Urothelium cell line (cell line): ENCODE data around the gene CD209.

Experiments used
- DNase-seq: peaks from one replicate; pipeline ENCODE4 v3.0.0; 2011; ENCODE audit warnings: low spot score, mixed read lengths
- FAIRE-seq: peaks from 2 replicates; lab custom pipeline; 2011; peaks lifted over from hg19 to GRCh38; lab: Jason Lieb, UNC

The CD209 gene

GRCh38 chr19:7739801-7740681 lies 7.3 kb downstream of the CD209 start:
- no peak for DNase-seq

GRCh38 chr19:7739211-7739755 lies 8.1 kb downstream of the CD209 start:
- DNase-seq: no peak
- FAIRE-seq: no peak

More at GRCh38 chr19:7739801-7740681, 7.3 kb downstream of the CD209 start:
- FAIRE-seq: no peak

- no peak for DNase-seq
- FAIRE-seq: no peak
Measured at GRCh38 chr19:7738023-7738422, 9.3 kb downstream of the CD209 start.

- DNase-seq (no peak), FAIRE-seq (no peak)
Measured at GRCh38 chr19:7737215-7737614, 10.1 kb downstream of the CD209 start.

GRCh38 chr19:7736148-7736547 lies 11.2 kb downstream of the CD209 start:
- DNase-seq (no peak), FAIRE-seq (no peak)

GRCh38 chr19:7734220-7735203 lies 12.8 kb downstream of the CD209 start:
- no peak for FAIRE-seq
- DNase-seq: no peak

- DNase-seq: no peak
Measured at GRCh38 chr19:7733376-7733775, 14.0 kb downstream of the CD209 start.

GRCh38 chr19:7732045-7732444 lies 15.3 kb downstream of the CD209 start, which contains the start of gene CLEC4G:
TSS of gene CLEC4G (minus strand) at chr19:7732110. CDS start at chr19:7732102, 8 bp downstream.
- no peak for FAIRE-seq
- no peak for DNase-seq

More at GRCh38 chr19:7733376-7733775, 14.0 kb downstream of the CD209 start:
- no peak for FAIRE-seq

- FAIRE-seq: no peak
- no peak for DNase-seq
Measured at GRCh38 chr19:7731615-7732014, 15.7 kb downstream of the CD209 start.

- DNase-seq (no peak), FAIRE-seq (no peak)
Measured at GRCh38 chr19:7731218-7731595, 16.1 kb downstream of the CD209 start.

GRCh38 chr19:7730286-7731217 lies 16.8 kb downstream of the CD209 start:
- FAIRE-seq: no peak

GRCh38 chr19:7729831-7730285 lies 17.5 kb downstream of the CD209 start:
- FAIRE-seq (no peak), DNase-seq (no peak)

More at GRCh38 chr19:7730286-7731217, 16.8 kb downstream of the CD209 start:
- no peak for DNase-seq

- FAIRE-seq (no peak), DNase-seq (no peak)
Measured at GRCh38 chr19:7729211-7729610, 18.1 kb downstream of the CD209 start.

- no peak for FAIRE-seq
- no peak for DNase-seq
Measured at GRCh38 chr19:7725791-7726190, 21.5 kb downstream of the CD209 start.

- FAIRE-seq (no peak), DNase-seq (no peak)
Measured at GRCh38 chr19:7722231-7722651, 25.1 kb downstream of the CD209 start.

- DNase-seq (no peak), FAIRE-seq (no peak)
Measured at GRCh38 chr19:7720351-7720750, 27.0 kb downstream of the CD209 start.

GRCh38 chr19:7718668-7719067 lies 28.7 kb downstream of the CD209 start:
- DNase-seq: no peak
- no peak for FAIRE-seq

GRCh38 chr19:7716762-7717161 lies 30.6 kb downstream of the CD209 start:
- FAIRE-seq (no peak), DNase-seq (no peak)

- FAIRE-seq (no peak), DNase-seq (no peak)
Measured at GRCh38 chr19:7715671-7716070, 31.7 kb downstream of the CD209 start.

GRCh38 chr19:7710616-7711015 lies 36.7 kb downstream of the CD209 start:
- no peak for FAIRE-seq
- DNase-seq: no peak
